Natural killer cell (primary cell): ENCODE data around the gene INTS3. TPM values are rescaled to one million over a fixed set of nuclear protein-coding genes. Genes with fewer than 3 reads are reported as not detected.

Experiments used
- ATAC-seq, 3 donors: fragments of 150-1000 bp in 2 of 3; fragments of 200-7000 bp in 1 of 3; cut with Tn5 transposase; 1 replicate in 1 of 3; 2 replicates in 2 of 3; pipeline ENCODE4 v1.10.0; 2021; ENCODE audit warnings: mild to moderate bottlenecking in 2 of 3, moderate library complexity in 2 of 3
- DNase-seq, 2 donors: peaks; one replicate each; pipeline versions ENCODE4 v3.0.0 to v3.0.0-alpha.2; 2013 to 2021; ENCODE audit warnings: mixed read lengths in 1 of 2
- H3K27ac ChIP-seq: one replicate; pipeline ENCODE4 v1.5.1; 2013; ENCODE audit warnings: mild to moderate bottlenecking, low read length
- H3K27me3 ChIP-seq: one replicate; pipeline ENCODE4 v1.6.1; 2013; ENCODE audit warnings: low read length; ENCODE audit not compliant: control insufficient read depth, insufficient read depth
- H3K36me3 ChIP-seq: one replicate; pipeline ENCODE4 v1.6.1; 2013; ENCODE audit warnings: low read length; ENCODE audit not compliant: control insufficient read depth, insufficient read depth
- H3K4me1 ChIP-seq: one replicate; pipeline ENCODE4 v1.6.1; 2013; ENCODE audit warnings: low read length; ENCODE audit not compliant: control insufficient read depth, insufficient read depth
- H3K4me3 ChIP-seq: one replicate; pipeline ENCODE4 v1.5.1; 2013; ENCODE audit warnings: low read length
- H3K9me3 ChIP-seq: one replicate; pipeline ENCODE4 v1.6.1; 2013; ENCODE audit warnings: low read length; ENCODE audit not compliant: control insufficient read depth, insufficient read depth
- H3K27ac Mint-ChIP-seq, 2 donors: one replicate each; pipeline ENCODE4 v1.8.0; 2022; ENCODE audit warnings: mild to moderate bottlenecking in 2 of 2, mixed read lengths in 2 of 2, moderate library complexity in 1 of 2
- H3K27me3 Mint-ChIP-seq, 2 donors: one replicate each; pipeline ENCODE4 v1.8.0; 2022; ENCODE audit warnings: low read depth in 2 of 2, mixed read lengths in 2 of 2
- H3K36me3 Mint-ChIP-seq: one replicate; pipeline ENCODE4 v1.8.0; 2022; ENCODE audit warnings: mixed read lengths
- H3K4me1 Mint-ChIP-seq, 2 donors: one replicate each; pipeline ENCODE4 v1.8.0; 2022; ENCODE audit warnings: mixed read lengths in 2 of 2
- H3K4me3 Mint-ChIP-seq: one replicate; pipeline ENCODE4 v1.8.0; 2022; ENCODE audit warnings: mild to moderate bottlenecking, moderate library complexity, mixed read lengths
- H3K9me3 Mint-ChIP-seq, 2 donors: one replicate each; pipeline ENCODE4 v1.8.0; 2022; ENCODE audit warnings: mixed read lengths in 2 of 2
- WGBS: methylation state at CpG from one replicate; pipeline ENCODE4 v1.1.7; 2013; ENCODE audit warnings: missing lambda C conversion rate; ENCODE audit not compliant: insufficient coverage; 5-methylcytosine and 5-hydroxymethylcytosine counted together
- intact Hi-C: fragments of 100-400 bp; cut with micrococcal nuclease; formaldehyde crosslinking; loops from one replicate; pipeline ENCODE4 v1.14.2; 2022
- total RNA-seq, 4 donors: library from RNA; stranded (reverse); fragments of 120-200 nt in 1 of 4; gene quantifications; one replicate each; pipeline versions ENCODE4 v1.2.3 to v1.2.4, GENCODE V29; 2013 to 2022
- TF ChIP-seq, protein P1 (sequence below): fragments of 200-600 bp; IDR thresholded peaks from one replicate; pipeline ENCODE4 v1.8.0; 2022; ENCODE audit warnings: antibody characterized with exemption

The INTS3 gene
- total RNA-seq, 3 donors from 2014 or later (not counting 1 experiment from before 2014, with no cell fraction given) = 44.3 to 55.3 (median 44.5) TPM

DNA sequence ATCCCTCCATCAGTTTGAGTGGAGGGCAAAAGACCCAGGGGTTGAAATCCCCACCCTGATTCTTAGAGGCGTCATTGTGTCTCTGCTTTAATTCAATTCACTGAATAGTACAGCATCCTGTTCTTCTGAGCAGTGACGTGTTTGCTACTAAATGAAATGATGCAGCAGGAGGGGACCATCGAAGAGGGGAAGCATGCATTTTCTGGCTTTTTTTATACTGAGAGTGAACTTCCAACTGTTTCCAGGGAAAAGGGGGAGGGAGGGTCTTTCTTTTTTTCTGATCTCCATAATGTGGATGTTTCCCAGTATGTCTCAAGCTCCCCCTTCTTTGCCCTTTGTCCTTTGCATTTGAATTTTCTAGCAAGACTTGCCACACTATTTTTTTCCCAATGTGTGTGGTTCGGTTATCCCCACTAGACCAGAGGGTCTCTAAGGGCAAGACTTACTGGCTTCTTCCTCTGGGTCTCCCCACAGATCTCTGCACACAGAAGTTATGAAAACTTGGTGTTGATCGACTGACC is 2.7 kb downstream of the INTS3 start:
- no peaks in the 10 kb centered on the region for H3K36me3 Mint-ChIP-seq
- TF ChIP-seq, protein P1, sequence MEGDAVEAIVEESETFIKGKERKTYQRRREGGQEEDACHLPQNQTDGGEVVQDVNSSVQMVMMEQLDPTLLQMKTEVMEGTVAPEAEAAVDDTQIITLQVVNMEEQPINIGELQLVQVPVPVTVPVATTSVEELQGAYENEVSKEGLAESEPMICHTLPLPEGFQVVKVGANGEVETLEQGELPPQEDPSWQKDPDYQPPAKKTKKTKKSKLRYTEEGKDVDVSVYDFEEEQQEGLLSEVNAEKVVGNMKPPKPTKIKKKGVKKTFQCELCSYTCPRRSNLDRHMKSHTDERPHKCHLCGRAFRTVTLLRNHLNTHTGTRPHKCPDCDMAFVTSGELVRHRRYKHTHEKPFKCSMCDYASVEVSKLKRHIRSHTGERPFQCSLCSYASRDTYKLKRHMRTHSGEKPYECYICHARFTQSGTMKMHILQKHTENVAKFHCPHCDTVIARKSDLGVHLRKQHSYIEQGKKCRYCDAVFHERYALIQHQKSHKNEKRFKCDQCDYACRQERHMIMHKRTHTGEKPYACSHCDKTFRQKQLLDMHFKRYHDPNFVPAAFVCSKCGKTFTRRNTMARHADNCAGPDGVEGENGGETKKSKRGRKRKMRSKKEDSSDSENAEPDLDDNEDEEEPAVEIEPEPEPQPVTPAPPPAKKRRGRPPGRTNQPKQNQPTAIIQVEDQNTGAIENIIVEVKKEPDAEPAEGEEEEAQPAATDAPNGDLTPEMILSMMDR = no peak
- Histone ChIP-seq H3K9me3 (no peaks in the 10 kb centered on the region), H3K36me3 (no peaks in the 10 kb centered on the region), H3K27me3 (no peaks in the 10 kb centered on the region), H3K27ac (no peak overlapping the region), H3K4me3 (no peak overlapping the region), H3K4me1 (peaks cover 18% of the 10 kb centered on the region)
- ATAC-seq (no peak), DNase-seq (no peak)
- peak overlapping the region; percentile 47 to 89 for H3K27ac Mint-ChIP-seq
- no peaks in the 10 kb centered on the region for H3K9me3 Mint-ChIP-seq
- H3K4me1 Mint-ChIP-seq = peaks cover 13 to 15% of the 10 kb centered on the region in 2 donors
- no peak overlapping the region for H3K4me3 Mint-ChIP-seq
- intact Hi-C loops = no loop called here
- H3K27me3 Mint-ChIP-seq = no peaks in the 10 kb centered on the region
- WGBS = 84% methylated on average over 4 of the region's 5 CpGs

- no peak overlapping the region for H3K4me3 ChIP-seq
- TF ChIP-seq, protein P1 = no peak
- H3K27ac ChIP-seq = no peak overlapping the region
- Mint-ChIP-seq H3K36me3 (no peaks in the 10 kb centered on the region), H3K4me3 (no peak overlapping the region), H3K27ac (no peak overlapping the region), H3K4me1 (peaks cover 11 to 13% of the 10 kb centered on the region in 2 donors), H3K9me3 (no peaks in the 10 kb centered on the region), H3K27me3 (no peaks in the 10 kb centered on the region)
- H3K9me3 ChIP-seq = no peaks in the 10 kb centered on the region
- DNase-seq (no peak), ATAC-seq (no peak)
- intact Hi-C loops = no loop called here
- H3K36me3 ChIP-seq = no peaks in the 10 kb centered on the region
- H3K4me1 ChIP-seq = peaks cover 5% of the 10 kb centered on the region
- WGBS = 91% methylated on average over 1 of the region's 1 CpG
- H3K27me3 ChIP-seq = no peaks in the 10 kb centered on the region
Measured at GRCh38 chr1:153733970-153734369, 6.1 kb downstream of the INTS3 start.

DNA sequence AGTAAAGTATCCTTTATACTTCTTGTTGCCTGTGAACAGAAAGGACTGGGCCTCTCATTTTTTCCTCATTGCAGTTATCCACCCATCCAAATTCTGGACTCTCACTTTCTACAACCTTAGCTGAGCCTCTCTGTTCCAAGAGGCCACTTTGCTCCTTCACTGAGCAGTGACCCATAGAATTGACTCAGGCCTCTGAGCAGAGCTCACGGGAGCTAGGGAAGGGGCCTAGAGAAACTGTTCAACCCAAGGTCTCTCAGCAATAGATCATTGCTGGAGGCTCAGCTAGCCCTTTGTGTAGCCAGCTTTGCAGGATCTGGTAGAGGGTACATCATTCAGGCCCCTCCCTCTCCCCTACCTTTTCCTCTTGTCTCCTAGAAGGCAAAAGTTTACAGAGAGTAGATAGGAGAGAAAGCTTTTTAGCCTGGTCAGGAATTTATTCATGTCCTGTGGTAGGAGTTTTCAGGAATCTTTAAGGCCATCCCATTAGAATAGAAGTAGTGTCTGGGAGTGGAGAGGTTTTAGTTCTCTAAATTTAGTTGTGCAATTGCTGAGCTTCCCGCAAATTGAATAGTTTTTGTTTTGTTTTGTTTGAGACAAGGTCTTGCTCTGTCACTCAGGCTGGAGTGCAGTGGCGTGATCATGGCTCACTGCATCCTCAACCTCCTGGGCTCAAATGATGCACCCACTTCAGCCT is 6.7 kb downstream of the INTS3 start:
- Histone ChIP-seq H3K27me3 (no peaks in the 10 kb centered on the region), H3K27ac (no peak overlapping the region), H3K36me3 (no peaks in the 10 kb centered on the region), H3K9me3 (no peaks in the 10 kb centered on the region), H3K4me3 (no peak overlapping the region), H3K4me1 (no peaks in the 10 kb centered on the region)
- Mint-ChIP-seq H3K9me3 (no peaks in the 10 kb centered on the region), H3K36me3 (no peaks in the 10 kb centered on the region), H3K27ac (no peak overlapping the region), H3K27me3 (no peaks in the 10 kb centered on the region), H3K4me1 (peaks cover 6 to 8% of the 10 kb centered on the region in 2 donors), H3K4me3 (no peak overlapping the region)
- intact Hi-C loops = no loop called here
- 95% methylated on average over 3 of the region's 3 CpGs for WGBS
- TF ChIP-seq, protein P1 = no peak
- DNase-seq = no peak
- no peak for ATAC-seq

- DNase-seq (no peak), ATAC-seq (no peak)
- Histone ChIP-seq H3K36me3 (no peaks in the 10 kb centered on the region), H3K4me1 (no peaks in the 10 kb centered on the region), H3K9me3 (no peaks in the 10 kb centered on the region), H3K27me3 (no peaks in the 10 kb centered on the region), H3K27ac (no peak overlapping the region), H3K4me3 (no peak overlapping the region)
- no peaks in the 10 kb centered on the region for H3K27me3 Mint-ChIP-seq
- peaks cover 6 to 8% of the 10 kb centered on the region in 2 donors for H3K4me1 Mint-ChIP-seq
- TF ChIP-seq, protein P1 = no peak
- H3K27ac Mint-ChIP-seq = no peak overlapping the region
- H3K36me3 Mint-ChIP-seq = no peaks in the 10 kb centered on the region
- 96% methylated on average over 3 of the region's 3 CpGs for WGBS
- intact Hi-C loops = no loop called here
- no peaks in the 10 kb centered on the region for H3K9me3 Mint-ChIP-seq
- H3K4me3 Mint-ChIP-seq = no peak overlapping the region
Measured at GRCh38 chr1:153735090-153735420, 7.2 kb downstream of the INTS3 start.
